SK-N-SH (cell line): ENCODE data around the gene NRIP1. TPM values are rescaled to one million over a fixed set of nuclear protein-coding genes. Genes with fewer than 3 reads are reported as not detected.
"Not testable (repeated sequence)": the region's sequence is repeated elsewhere in the genome, so short reads cannot be mapped to it uniquely, and the experiment has no call there.

ENCODE experiments used
- CTCF ChIA-PET: fragments of 300-600, 350-600 bp; formaldehyde crosslinking; extraction: SDS; loops from one replicate; lab custom pipeline; 2021; lab: Yijun Ruan, JAX
- POLR2A ChIA-PET: fragments of 350-600 bp; sonication (Branson Sonifier 250); formaldehyde crosslinking; extraction: SDS; loops from one replicate; lab custom pipeline; 2020; ENCODE audit warnings: antibody characterized with exemption, inconsistent platforms; lab: Yijun Ruan, JAX
- DNase-seq: peaks from one replicate; pipeline ENCODE4 v3.0.0; 2012
- H2AFZ ChIP-seq: fragments of 200-600 bp; sonication (generic); 2 replicates; pipeline ENCODE4 v1.8.1; 2016; ENCODE audit warnings: antibody characterized with exemption, mild to moderate bottlenecking, low read depth
- H3F3A ChIP-seq: fragments of 200-600 bp; sonication (generic); replicated peaks from 2 replicates; pipeline ENCODE3; 2016; ENCODE audit warnings: antibody characterized with exemption, mild to moderate bottlenecking; ENCODE audit not compliant: insufficient read depth
- H3K27ac ChIP-seq, 2 experiments: fragments of 200-500 bp in 1 of 2; fragments of 200-600 bp in 1 of 2; sonication (Bioruptor generic) in 1 of 2; sonication (generic), shearing (Covaris generic) in 1 of 2; 2 replicates each; pipeline versions ENCODE4 v1.5.1 to v1.6.1; 2014 to 2016; ENCODE audit warnings: low read depth in 2 of 2, inconsistent platforms in 1 of 2, low read length in 1 of 2, mild to moderate bottlenecking in 1 of 2, mixed read lengths in 1 of 2
- H3K27me3 ChIP-seq: fragments of 200-600 bp; sonication (generic), shearing (Covaris generic); 2 replicates; pipeline ENCODE4 v1.6.1; 2016; ENCODE audit warnings: mixed run types; ENCODE audit not compliant: insufficient read depth
- H3K36me3 ChIP-seq, 2 experiments: fragments of 200-500 bp in 1 of 2; fragments of 200-600 bp in 1 of 2; sonication (Bioruptor generic) in 1 of 2; sonication (generic) in 1 of 2; replicated peaks in 1 of 2; 2 replicates each; pipeline versions ENCODE3 to v1.5.1; 2014 to 2016; ENCODE audit warnings: low read length in 1 of 2, mild to moderate bottlenecking in 1 of 2; ENCODE audit not compliant: insufficient read depth in 2 of 2, control insufficient read depth in 1 of 2
- H3K4me1 ChIP-seq, 2 experiments: fragments of 200-500 bp in 1 of 2; fragments of 200-600 bp in 1 of 2; sonication (Bioruptor generic) in 1 of 2; sonication (generic), shearing (Covaris generic) in 1 of 2; 2 replicates each; pipeline versions ENCODE4 v1.5.1 to v1.6.1; 2014 to 2016; ENCODE audit warnings: low read depth in 1 of 2, low read length in 1 of 2, mixed run types in 1 of 2; ENCODE audit not compliant: insufficient read depth in 2 of 2, control insufficient read depth in 1 of 2
- H3K4me2 ChIP-seq: fragments of 200-600 bp; sonication (generic), shearing (Covaris generic); 2 replicates; pipeline ENCODE4 v1.6.1; 2017; ENCODE audit warnings: mixed run types
- H3K4me3 ChIP-seq, 2 experiments: fragments of 200-500 bp in 1 of 2; fragments of 200-600 bp in 1 of 2; sonication (Bioruptor generic) in 1 of 2; sonication (generic), shearing (Covaris generic) in 1 of 2; 2 replicates each; pipeline versions ENCODE4 v1.5.1 to v1.8.1; 2014 to 2016; ENCODE audit warnings: low read depth in 2 of 2, inconsistent platforms in 1 of 2, low read length in 1 of 2, mild to moderate bottlenecking in 1 of 2, mixed read lengths in 1 of 2, moderate library complexity in 1 of 2
- H3K79me2 ChIP-seq: fragments of 200-600 bp; sonication (generic); 2 replicates; pipeline ENCODE4 v1.8.1; 2017; ENCODE audit warnings: mild to moderate bottlenecking; ENCODE audit not compliant: insufficient read depth
- H3K9ac ChIP-seq: fragments of 200-600 bp; sonication (generic); 2 replicates; pipeline ENCODE4 v1.6.1; 2017; ENCODE audit warnings: mixed run types
- H3K9me2 ChIP-seq: fragments of 200-600 bp; sonication (generic); 2 replicates; pipeline ENCODE4 v1.6.1; 2017; ENCODE audit warnings: mixed run types
- H3K9me3 ChIP-seq: fragments of 200-600 bp; sonication (generic); 2 replicates; pipeline ENCODE4 v1.6.1; 2017; ENCODE audit warnings: mixed run types, mild to moderate bottlenecking, moderate library complexity
- H4K20me1 ChIP-seq: fragments of 200-600 bp; sonication (generic); 2 replicates; pipeline ENCODE4 v1.6.1; 2017; ENCODE audit warnings: mild to moderate bottlenecking, mixed run types; ENCODE audit not compliant: insufficient read depth
- ELF1 ChIP-seq: IDR thresholded peaks from 2 replicates; pipeline ENCODE4 v1.4.0; 2012
- FOXJ3 ChIP-seq: sonication (generic); formaldehyde crosslinking; IDR thresholded peaks from 2 replicates; pipeline ENCODE4 v1.5.1; 2020; ENCODE audit warnings: mild to moderate bottlenecking, missing genetic modification reagents
- MEF2A ChIP-seq: IDR thresholded peaks from 2 replicates; pipeline ENCODE4 v1.4.0; 2012; ENCODE audit warnings: low read depth, borderline replicate concordance
- MXI1 ChIP-seq: IDR thresholded peaks from 2 replicates; pipeline ENCODE4 v1.6.1; 2012; ENCODE audit warnings: mild to moderate bottlenecking, low read depth, low read length, improper control_type of control experiment
- NRF1 ChIP-seq: IDR thresholded peaks from 2 replicates; pipeline ENCODE4 v1.6.1; 2012; ENCODE audit warnings: low read depth, mild to moderate bottlenecking, low read length
- POLR2AphosphoS5 ChIP-seq: IDR thresholded peaks from 2 replicates; pipeline ENCODE4 v1.6.1; 2012; ENCODE audit warnings: low read depth, low read length
- RCOR1 ChIP-seq: fragments of 150-350 bp; IDR thresholded peaks from 2 replicates; pipeline ENCODE4 v1.6.1; 2017; ENCODE audit warnings: antibody characterized with exemption, low read length
- TAF1 ChIP-seq: IDR thresholded peaks from 2 replicates; pipeline ENCODE4 v1.6.1; 2012; ENCODE audit warnings: low read depth, mild to moderate bottlenecking, low read length, moderate library complexity, borderline replicate concordance
- WGBS: methylation state at CpG from one replicate; pipeline ENCODE4 v1.1.6; 2017; ENCODE audit warnings: low lambda C conversion rate; 5-methylcytosine and 5-hydroxymethylcytosine counted together
- polyA plus RNA-seq, 3 experiments: library from polyadenylated mRNA; depleted of rRNA; stranded (reverse); fragments of >200 nt; gene quantifications; 2 replicates each; pipeline ENCODE4 v1.2.3, GENCODE V29; 2012
- TF ChIP-seq, protein P1 (sequence below): IDR thresholded peaks from 2 replicates; pipeline ENCODE4 v1.4.0; 2012; ENCODE audit warnings: low read depth, borderline replicate concordance
- TF ChIP-seq, protein P2 (sequence below): IDR thresholded peaks from 2 replicates; pipeline ENCODE4 v1.6.1; 2012; ENCODE audit warnings: mild to moderate bottlenecking, low read depth, low read length, moderate library complexity
- TF ChIP-seq, protein P3 (sequence below): fragments of 150-350 bp; IDR thresholded peaks from 2 replicates; pipeline ENCODE4 v1.6.1; 2016; ENCODE audit warnings: mild to moderate bottlenecking, low read depth, low read length
- TF ChIP-seq, protein P4 (sequence below): fragments of 200-600 bp; sonication (generic); IDR thresholded peaks from 2 replicates; pipeline ENCODE4 v1.6.1; 2017; ENCODE audit warnings: antibody characterized with exemption, mild to moderate bottlenecking, moderate library complexity
- TF ChIP-seq, protein P5 (sequence below): IDR thresholded peaks from 2 replicates; pipeline ENCODE4 v1.4.0; 2012; ENCODE audit warnings: low read depth, borderline replicate concordance
- TF ChIP-seq, protein P6 (sequence below): fragments of 150-350 bp; IDR thresholded peaks from 2 replicates; pipeline ENCODE4 v1.6.1; 2017; ENCODE audit warnings: antibody characterized with exemption, low read length, low read depth, borderline replicate concordance

The NRIP1 gene
- polyA plus RNA-seq, 1 of the 3 experiments (the other 2 are of a cell fraction): 0.02 TPM

DNA sequence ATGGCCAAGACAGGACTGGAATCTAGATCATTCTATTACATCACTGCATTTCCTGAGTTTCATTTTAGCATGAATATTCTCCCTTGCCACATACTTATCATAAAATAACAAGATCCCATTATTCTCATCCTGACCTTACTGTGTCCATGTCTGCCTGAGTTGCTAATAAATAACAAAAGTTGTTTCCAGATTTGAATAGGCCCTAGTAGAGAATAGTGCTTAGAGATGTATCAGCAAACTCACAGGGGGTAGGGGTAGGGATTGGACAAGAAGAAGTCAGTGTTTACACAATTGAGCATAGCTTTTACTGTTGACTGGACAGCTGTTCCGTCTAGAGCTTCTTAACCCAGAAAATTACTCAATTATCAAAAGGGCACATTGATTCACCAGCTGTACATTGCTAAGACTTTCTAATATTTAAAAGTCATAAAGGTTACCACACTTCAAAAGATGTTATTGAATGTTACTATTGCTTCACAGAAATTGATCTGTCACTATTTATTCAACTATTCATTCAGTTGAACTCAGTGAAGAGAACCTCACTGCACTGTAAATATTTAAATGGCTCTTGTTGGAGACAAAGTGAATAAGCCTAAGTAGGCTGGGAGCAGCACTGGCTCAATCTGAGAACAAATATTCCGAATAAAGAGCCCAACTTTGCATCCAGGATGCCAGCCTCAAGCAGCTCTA lies 121.9 kb downstream of the NRIP1 start (continued):
- no peak for TF ChIP-seq MXI1
- TF ChIP-seq, protein P1, sequence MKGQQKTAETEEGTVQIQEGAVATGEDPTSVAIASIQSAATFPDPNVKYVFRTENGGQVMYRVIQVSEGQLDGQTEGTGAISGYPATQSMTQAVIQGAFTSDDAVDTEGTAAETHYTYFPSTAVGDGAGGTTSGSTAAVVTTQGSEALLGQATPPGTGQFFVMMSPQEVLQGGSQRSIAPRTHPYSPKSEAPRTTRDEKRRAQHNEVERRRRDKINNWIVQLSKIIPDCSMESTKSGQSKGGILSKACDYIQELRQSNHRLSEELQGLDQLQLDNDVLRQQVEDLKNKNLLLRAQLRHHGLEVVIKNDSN: no peak

DNA sequence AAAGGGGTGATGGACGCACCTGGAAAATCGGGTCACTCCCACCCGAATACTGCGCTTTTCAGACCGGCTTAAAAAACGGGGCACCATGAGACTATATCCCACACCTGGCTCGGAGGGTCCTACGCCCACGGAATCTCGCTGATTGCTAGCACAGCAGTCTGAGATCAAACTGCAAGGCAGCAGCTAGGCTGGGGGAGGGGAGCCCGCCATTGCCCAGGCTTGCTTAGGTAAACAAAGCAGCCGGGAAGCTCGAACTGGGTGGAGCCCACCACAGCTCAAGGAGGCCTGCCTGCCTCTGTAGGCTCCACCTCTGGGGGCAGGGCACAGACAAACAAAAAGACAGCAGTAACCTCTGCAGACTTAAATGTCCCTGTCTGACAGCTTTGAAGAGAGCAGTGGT lies 137.5 kb downstream of the NRIP1 start:
- H3K4me2 ChIP-seq, H2AFZ ChIP-seq, DNase-seq, H3K9me2 ChIP-seq, CTCF ChIA-PET, H3K27ac ChIP-seq, H3K9ac ChIP-seq, H3K27me3 ChIP-seq, H4K20me1 ChIP-seq, H3F3A ChIP-seq, POLR2A ChIA-PET, H3K79me2 ChIP-seq, H3K9me3 ChIP-seq, H3K4me1 ChIP-seq, H3K36me3 ChIP-seq: not testable (repeated sequence)
- H3K4me3 ChIP-seq: peak overlapping the region in 1 of 2 experiments; percentile 23; a peak in 1 of 4 replicates
- 52% methylated on average over 10 of the region's 13 CpGs for WGBS

DNA sequence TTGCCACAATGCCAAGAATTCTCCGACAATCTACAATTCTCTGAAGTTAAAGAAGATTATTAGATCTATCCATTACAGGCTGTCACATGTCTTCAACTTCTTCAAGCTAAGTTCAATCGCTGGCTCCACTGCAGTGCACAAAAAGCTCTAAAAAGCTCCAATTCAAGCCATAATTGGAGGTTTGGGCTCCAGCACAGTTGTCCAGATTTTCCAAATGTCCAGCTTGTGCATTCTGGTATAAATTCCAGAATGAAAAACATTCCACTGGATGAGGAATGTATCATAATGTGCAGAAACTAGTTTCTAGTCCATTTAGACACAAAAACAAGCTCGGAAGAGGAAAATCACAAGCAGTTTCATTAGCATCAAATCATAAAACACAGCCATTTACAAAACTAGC lies 138.6 kb downstream of the NRIP1 start:
- Histone ChIP-seq H3K27me3 (no peaks in the 10 kb centered on the region), H3F3A (no peaks in the 10 kb centered on the region), H3K9me2 (no peaks in the 10 kb centered on the region), H3K4me1 (no peaks in the 10 kb centered on the region), H3K27ac (no peak overlapping the region), H4K20me1 (no peaks in the 10 kb centered on the region), H3K9me3 (no peaks in the 10 kb centered on the region), H2AFZ (no peak overlapping the region), H3K4me2 (no peak overlapping the region), H3K4me3 (no peak overlapping the region; a peak in 1 of 4 replicates), H3K9ac (no peak overlapping the region), H3K79me2 (no peaks in the 10 kb centered on the region), H3K36me3 (no peaks in the 10 kb centered on the region)
- CTCF ChIA-PET: no interaction called here
- 7% methylated on average over 3 of the region's 3 CpGs for WGBS
- POLR2A ChIA-PET: no interaction called here
- TF ChIP-seq TAF1 (no peak), MEF2A (no peak), NRF1 (no peak), POLR2AphosphoS5 (no peak), RCOR1 (no peak), FOXJ3 (CRISPR knock-in tag) (no peak), ELF1 (no peak)
- TF ChIP-seq, protein P2, sequence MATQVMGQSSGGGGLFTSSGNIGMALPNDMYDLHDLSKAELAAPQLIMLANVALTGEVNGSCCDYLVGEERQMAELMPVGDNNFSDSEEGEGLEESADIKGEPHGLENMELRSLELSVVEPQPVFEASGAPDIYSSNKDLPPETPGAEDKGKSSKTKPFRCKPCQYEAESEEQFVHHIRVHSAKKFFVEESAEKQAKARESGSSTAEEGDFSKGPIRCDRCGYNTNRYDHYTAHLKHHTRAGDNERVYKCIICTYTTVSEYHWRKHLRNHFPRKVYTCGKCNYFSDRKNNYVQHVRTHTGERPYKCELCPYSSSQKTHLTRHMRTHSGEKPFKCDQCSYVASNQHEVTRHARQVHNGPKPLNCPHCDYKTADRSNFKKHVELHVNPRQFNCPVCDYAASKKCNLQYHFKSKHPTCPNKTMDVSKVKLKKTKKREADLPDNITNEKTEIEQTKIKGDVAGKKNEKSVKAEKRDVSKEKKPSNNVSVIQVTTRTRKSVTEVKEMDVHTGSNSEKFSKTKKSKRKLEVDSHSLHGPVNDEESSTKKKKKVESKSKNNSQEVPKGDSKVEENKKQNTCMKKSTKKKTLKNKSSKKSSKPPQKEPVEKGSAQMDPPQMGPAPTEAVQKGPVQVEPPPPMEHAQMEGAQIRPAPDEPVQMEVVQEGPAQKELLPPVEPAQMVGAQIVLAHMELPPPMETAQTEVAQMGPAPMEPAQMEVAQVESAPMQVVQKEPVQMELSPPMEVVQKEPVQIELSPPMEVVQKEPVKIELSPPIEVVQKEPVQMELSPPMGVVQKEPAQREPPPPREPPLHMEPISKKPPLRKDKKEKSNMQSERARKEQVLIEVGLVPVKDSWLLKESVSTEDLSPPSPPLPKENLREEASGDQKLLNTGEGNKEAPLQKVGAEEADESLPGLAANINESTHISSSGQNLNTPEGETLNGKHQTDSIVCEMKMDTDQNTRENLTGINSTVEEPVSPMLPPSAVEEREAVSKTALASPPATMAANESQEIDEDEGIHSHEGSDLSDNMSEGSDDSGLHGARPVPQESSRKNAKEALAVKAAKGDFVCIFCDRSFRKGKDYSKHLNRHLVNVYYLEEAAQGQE: no peak
- TF ChIP-seq, protein P3, sequence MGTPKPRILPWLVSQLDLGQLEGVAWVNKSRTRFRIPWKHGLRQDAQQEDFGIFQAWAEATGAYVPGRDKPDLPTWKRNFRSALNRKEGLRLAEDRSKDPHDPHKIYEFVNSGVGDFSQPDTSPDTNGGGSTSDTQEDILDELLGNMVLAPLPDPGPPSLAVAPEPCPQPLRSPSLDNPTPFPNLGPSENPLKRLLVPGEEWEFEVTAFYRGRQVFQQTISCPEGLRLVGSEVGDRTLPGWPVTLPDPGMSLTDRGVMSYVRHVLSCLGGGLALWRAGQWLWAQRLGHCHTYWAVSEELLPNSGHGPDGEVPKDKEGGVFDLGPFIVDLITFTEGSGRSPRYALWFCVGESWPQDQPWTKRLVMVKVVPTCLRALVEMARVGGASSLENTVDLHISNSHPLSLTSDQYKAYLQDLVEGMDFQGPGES: no peak
- TF ChIP-seq, protein P4, sequence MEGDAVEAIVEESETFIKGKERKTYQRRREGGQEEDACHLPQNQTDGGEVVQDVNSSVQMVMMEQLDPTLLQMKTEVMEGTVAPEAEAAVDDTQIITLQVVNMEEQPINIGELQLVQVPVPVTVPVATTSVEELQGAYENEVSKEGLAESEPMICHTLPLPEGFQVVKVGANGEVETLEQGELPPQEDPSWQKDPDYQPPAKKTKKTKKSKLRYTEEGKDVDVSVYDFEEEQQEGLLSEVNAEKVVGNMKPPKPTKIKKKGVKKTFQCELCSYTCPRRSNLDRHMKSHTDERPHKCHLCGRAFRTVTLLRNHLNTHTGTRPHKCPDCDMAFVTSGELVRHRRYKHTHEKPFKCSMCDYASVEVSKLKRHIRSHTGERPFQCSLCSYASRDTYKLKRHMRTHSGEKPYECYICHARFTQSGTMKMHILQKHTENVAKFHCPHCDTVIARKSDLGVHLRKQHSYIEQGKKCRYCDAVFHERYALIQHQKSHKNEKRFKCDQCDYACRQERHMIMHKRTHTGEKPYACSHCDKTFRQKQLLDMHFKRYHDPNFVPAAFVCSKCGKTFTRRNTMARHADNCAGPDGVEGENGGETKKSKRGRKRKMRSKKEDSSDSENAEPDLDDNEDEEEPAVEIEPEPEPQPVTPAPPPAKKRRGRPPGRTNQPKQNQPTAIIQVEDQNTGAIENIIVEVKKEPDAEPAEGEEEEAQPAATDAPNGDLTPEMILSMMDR: no peak
- TF ChIP-seq, protein P5, sequence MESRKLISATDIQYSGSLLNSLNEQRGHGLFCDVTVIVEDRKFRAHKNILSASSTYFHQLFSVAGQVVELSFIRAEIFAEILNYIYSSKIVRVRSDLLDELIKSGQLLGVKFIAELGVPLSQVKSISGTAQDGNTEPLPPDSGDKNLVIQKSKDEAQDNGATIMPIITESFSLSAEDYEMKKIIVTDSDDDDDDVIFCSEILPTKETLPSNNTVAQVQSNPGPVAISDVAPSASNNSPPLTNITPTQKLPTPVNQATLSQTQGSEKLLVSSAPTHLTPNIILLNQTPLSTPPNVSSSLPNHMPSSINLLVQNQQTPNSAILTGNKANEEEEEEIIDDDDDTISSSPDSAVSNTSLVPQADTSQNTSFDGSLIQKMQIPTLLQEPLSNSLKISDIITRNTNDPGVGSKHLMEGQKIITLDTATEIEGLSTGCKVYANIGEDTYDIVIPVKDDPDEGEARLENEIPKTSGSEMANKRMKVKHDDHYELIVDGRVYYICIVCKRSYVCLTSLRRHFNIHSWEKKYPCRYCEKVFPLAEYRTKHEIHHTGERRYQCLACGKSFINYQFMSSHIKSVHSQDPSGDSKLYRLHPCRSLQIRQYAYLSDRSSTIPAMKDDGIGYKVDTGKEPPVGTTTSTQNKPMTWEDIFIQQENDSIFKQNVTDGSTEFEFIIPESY: no peak
- TF ChIP-seq, protein P6, sequence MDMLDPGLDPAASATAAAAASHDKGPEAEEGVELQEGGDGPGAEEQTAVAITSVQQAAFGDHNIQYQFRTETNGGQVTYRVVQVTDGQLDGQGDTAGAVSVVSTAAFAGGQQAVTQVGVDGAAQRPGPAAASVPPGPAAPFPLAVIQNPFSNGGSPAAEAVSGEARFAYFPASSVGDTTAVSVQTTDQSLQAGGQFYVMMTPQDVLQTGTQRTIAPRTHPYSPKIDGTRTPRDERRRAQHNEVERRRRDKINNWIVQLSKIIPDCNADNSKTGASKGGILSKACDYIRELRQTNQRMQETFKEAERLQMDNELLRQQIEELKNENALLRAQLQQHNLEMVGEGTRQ: no peak
- DNase-seq: no peak
